DOHH2 (cell line): ENCODE data around the gene PTGR2.

ENCODE experiments used
- H3F3A ChIP-seq: fragments of 200-600 bp; sonication (generic), shearing (Covaris generic); 2 replicates; pipeline ENCODE4 v1.6.0; 2016; ENCODE audit warnings: antibody characterized with exemption, mild to moderate bottlenecking; ENCODE audit not compliant: control insufficient read depth, insufficient read depth
- H3K27ac ChIP-seq: fragments of 200-600 bp; sonication (generic); 2 replicates; pipeline ENCODE4 v1.5.1; 2014; ENCODE audit warnings: low read depth, mild to moderate bottlenecking, low read length, moderate library complexity
- H3K27me3 ChIP-seq: fragments of 200-600 bp; sonication (generic); 2 replicates; pipeline ENCODE4 v1.6.1; 2014; ENCODE audit warnings: mild to moderate bottlenecking, low read length, mixed read lengths; ENCODE audit not compliant: control insufficient read depth
- H3K36me3 ChIP-seq: fragments of 200-600 bp; sonication (generic); 2 replicates; pipeline ENCODE4 v1.6.1; 2014; ENCODE audit warnings: mild to moderate bottlenecking, low read length, moderate library complexity, mixed read lengths; ENCODE audit not compliant: control insufficient read depth
- H3K4me1 ChIP-seq: fragments of 200-600 bp; sonication (generic); 2 replicates; pipeline ENCODE4 v1.6.1; 2014; ENCODE audit warnings: mild to moderate bottlenecking, low read length, mixed read lengths; ENCODE audit not compliant: control insufficient read depth
- H3K4me2 ChIP-seq: fragments of 200-600 bp; sonication (generic); 2 replicates; pipeline ENCODE4 v1.6.0; 2014; ENCODE audit warnings: mild to moderate bottlenecking, low read length, moderate library complexity
- H3K4me3 ChIP-seq: fragments of 200-600 bp; sonication (generic); 2 replicates; pipeline ENCODE4 v1.5.1; 2014; ENCODE audit warnings: mild to moderate bottlenecking, low read length, mixed read lengths
- H3K79me2 ChIP-seq: fragments of 200-600 bp; sonication (generic); 2 replicates; pipeline ENCODE4 v1.6.1; 2014; ENCODE audit warnings: mild to moderate bottlenecking, low read length, mixed read lengths; ENCODE audit not compliant: control insufficient read depth
- H3K9me2 ChIP-seq: fragments of 200-600 bp; sonication (generic); replicated peaks from 2 replicates; pipeline ENCODE4 v1.6.1; 2014; ENCODE audit warnings: mild to moderate bottlenecking, low read length, mixed read lengths; ENCODE audit not compliant: control insufficient read depth
- H3K9me3 ChIP-seq: fragments of 200-600 bp; sonication (generic); 2 replicates; pipeline ENCODE4 v1.6.1; 2014; ENCODE audit warnings: antibody characterized with exemption, low read length, mixed read lengths; ENCODE audit not compliant: control insufficient read depth, insufficient read depth
- H4K20me1 ChIP-seq: fragments of 200-600 bp; sonication (generic); 2 replicates; pipeline ENCODE4 v1.6.0; 2014; ENCODE audit warnings: low read depth, mild to moderate bottlenecking, antibody characterized with exemption, low read length, moderate library complexity; ENCODE audit not compliant: control insufficient read depth, insufficient read depth
- CTCF ChIP-seq: fragments of 200-600 bp; sonication (generic); IDR thresholded peaks from one replicate; pipeline ENCODE4 v1.5.1; 2014; ENCODE audit warnings: antibody characterized with exemption, mild to moderate bottlenecking, low read depth, low read length; ENCODE audit not compliant: poor library complexity, severe bottlenecking
- EZH2phosphoT487 ChIP-seq: fragments of 200-600 bp; sonication (generic); IDR thresholded peaks from 2 replicates; pipeline ENCODE4 v1.6.1; 2017; ENCODE audit warnings: borderline replicate concordance, mild to moderate bottlenecking, antibody characterized with exemption, low read length, moderate library complexity, mixed read lengths

PTGR2 gene

GRCh38 chr14:73843296-73843695 lies 8.3 kb upstream of the PTGR2 start:
- H3K9me3 ChIP-seq, result no peaks in the 10 kb centered on the region
- TF ChIP-seq CTCF, result no peak
- no peak for TF ChIP-seq EZH2phosphoT487
- no peak overlapping the region for H3K27ac ChIP-seq
- no peaks in the 10 kb centered on the region for H3K36me3 ChIP-seq
- H3K9me2 ChIP-seq, result no peaks in the 10 kb centered on the region
- no peaks in the 10 kb centered on the region for H3K4me1 ChIP-seq
- no peaks in the 10 kb centered on the region for H4K20me1 ChIP-seq
- H3K79me2 ChIP-seq, result no peaks in the 10 kb centered on the region
- H3F3A ChIP-seq, result no peaks in the 10 kb centered on the region
- H3K4me3 ChIP-seq, result no peak overlapping the region
- H3K27me3 ChIP-seq, result no peaks in the 10 kb centered on the region; the same call in 1 of the 2 replicates
- H3K4me2 ChIP-seq, result no peak overlapping the region

GRCh38 chr14:73846947-73847346 lies 4.7 kb upstream of the PTGR2 start:
- Histone ChIP-seq H3K36me3 (no peaks in the 10 kb centered on the region), H3K4me1 (peaks cover 8% of the 10 kb centered on the region), H3K9me3 (no peaks in the 10 kb centered on the region), H3K4me3 (no peak overlapping the region), H4K20me1 (no peaks in the 10 kb centered on the region), H3K27ac (no peak overlapping the region), H3K27me3 (no peaks in the 10 kb centered on the region; the same call in 1 of the 2 replicates), H3F3A (peaks cover 13% of the 10 kb centered on the region), H3K4me2 (no peak overlapping the region), H3K9me2 (no peaks in the 10 kb centered on the region), H3K79me2 (peaks cover 2% of the 10 kb centered on the region; the same call in 1 of the 2 replicates)
- TF ChIP-seq EZH2phosphoT487 (no peak), CTCF (no peak)

DNA sequence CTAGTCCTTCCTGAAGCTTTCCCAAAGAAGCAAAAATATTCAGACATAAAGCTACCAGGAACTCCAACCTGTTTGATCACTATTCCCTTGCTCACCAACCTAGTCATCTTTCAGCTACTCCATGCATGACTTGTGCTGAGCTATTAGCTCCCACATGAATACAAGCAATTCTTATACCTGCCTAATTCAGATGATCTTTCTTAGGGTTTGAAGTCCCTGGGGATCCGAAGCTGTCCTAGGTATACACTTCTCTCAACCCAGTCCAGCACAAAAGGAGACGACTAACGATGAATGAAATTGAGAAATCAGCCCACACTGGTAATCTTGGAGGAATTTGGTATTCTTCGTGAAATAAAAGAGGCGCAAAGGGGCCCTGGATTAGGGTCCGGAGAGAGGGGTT lies 631 bp upstream of the PTGR2 start:
- H3K9me2 ChIP-seq, result no peaks in the 10 kb centered on the region
- no peaks in the 10 kb centered on the region for H3K36me3 ChIP-seq
- peaks cover 9% of the 10 kb centered on the region for H3K79me2 ChIP-seq
- H3K4me2 ChIP-seq, result peak overlapping the region; percentile 85
- H4K20me1 ChIP-seq, result no peaks in the 10 kb centered on the region
- H3K27me3 ChIP-seq, result no peaks in the 10 kb centered on the region; the same call in 1 of the 2 replicates
- peaks cover 20% of the 10 kb centered on the region for H3K4me1 ChIP-seq
- peak overlapping the region; percentile 91 for H3K4me3 ChIP-seq
- H3K9me3 ChIP-seq, result no peaks in the 10 kb centered on the region
- peak overlapping the region; percentile 82; the same call in 1 of the 2 replicates for H3K27ac ChIP-seq
- TF ChIP-seq CTCF (no peak), EZH2phosphoT487 (no peak)
- H3F3A ChIP-seq, result peaks cover 19% of the 10 kb centered on the region

DNA sequence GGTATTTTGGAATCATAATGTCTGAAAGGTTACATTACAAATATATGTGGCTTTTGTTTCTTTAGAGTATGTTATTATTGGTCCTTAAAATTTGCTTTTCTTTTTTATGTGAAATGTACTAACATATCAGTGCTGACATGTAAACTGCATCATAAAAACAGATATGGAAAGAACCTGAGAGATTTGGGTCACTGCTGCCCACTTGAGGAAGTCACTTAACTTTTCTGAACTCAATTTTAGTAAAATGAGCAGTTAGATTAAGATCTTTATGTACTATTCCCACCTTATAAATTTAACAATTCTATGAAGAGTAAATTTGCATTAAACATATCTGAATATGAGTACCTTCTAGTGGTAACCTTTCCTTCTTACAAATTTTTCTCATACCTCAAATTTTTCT lies 7.5 kb downstream of the PTGR2 start:
- Histone ChIP-seq H3K9me2 (no peaks in the 10 kb centered on the region), H3K9me3 (no peaks in the 10 kb centered on the region), H3K4me2 (peak overlapping the region; percentile 9; the same call in 1 of the 2 replicates), H3K27me3 (no peaks in the 10 kb centered on the region), H3K36me3 (no peaks in the 10 kb centered on the region), H4K20me1 (no peaks in the 10 kb centered on the region), H3F3A (peaks cover 13% of the 10 kb centered on the region), H3K27ac (no peak overlapping the region), H3K79me2 (no peaks in the 10 kb centered on the region), H3K4me1 (peaks cover 5% of the 10 kb centered on the region), H3K4me3 (no peak overlapping the region)
- TF ChIP-seq CTCF (no peak), EZH2phosphoT487 (no peak)
